ENCODE data around the gene CCSER1. TPM values are rescaled to one million over a fixed set of nuclear protein-coding genes. Genes with fewer than 3 reads are reported as not detected.
A peak's percentile ranks its signal among the peaks of the same experiment; 100 is the strongest.

Gene CCSER1
- 1.1 and 3.0 TPM in 2 replicates for total RNA-seq

DNA sequence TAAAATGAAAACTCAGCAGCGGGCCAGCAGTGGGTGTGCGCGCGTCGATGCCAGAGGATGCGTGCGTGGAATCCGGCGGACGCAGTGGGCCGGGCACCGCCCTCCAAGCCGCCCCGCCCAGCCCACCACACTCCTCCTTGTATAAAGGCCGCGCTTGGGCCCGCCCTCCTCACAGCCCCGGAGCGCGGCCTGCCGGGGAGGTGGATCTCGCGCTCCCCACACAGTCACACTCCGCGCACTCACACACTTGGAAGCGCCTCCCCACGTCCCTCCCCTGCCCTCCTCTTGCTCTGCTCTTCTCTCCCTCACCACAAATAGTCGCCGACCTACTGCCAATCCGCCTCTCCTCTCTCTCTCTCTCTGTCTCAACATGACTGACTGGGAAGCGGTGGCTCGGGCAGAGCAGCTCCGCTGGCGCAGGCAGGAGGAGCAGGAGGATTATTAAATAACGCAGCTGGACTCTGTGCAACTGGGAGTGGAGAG, at the start of gene CCSER1:
Gene CCSER1, plus strand, starts transcription at position 172 of the 483 bp plus-strand sequence.
- peak; percentile 7 for DNase-seq (ENCODE audit: low read depth, low spot score)

DNA sequence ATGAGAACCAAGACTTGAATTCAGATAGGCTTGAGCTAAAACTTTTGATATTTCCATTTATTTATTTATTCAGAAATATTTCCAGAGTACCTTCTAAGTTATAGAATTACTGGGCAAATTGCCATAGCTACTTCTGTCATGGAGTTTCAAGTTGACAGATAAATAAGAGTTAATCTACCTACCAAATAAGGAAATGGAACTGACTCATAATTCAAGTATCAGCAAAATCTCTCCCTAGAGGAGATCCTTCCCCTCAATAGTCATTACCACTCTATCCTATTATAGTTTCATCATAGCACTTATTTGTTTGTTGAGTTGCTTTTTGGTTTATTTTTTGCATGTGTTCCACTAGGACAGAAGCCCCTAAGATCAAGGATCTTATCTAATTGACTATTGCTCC, 48.8 kb upstream of the CCSER1 start:
- DNase-seq (ENCODE audit: low read depth, low spot score): no peak

DNA sequence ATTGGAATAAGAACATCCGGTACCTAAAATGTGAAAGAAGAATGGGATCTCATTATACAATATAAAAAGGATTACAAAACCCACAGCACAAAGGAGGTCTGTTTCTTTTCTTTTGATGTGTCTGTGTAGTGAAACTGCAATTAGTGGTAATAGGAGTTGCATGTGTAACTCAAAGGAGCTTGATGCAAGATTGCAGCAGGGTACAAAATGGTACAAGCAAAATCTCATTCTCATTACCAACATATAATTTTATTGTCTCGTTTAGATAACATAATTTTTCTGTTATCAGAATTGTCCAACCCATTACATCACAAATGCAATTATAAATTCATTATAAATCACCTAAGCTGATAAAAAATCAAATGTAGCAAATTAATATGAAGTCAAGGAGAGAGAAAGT, 47.1 kb upstream of the CCSER1 start:
- DNase-seq (ENCODE audit: low read depth, low spot score): no peak

- DNase-seq (ENCODE audit: low read depth, low spot score): no peak
These were observed 45.6 kb upstream of the CCSER1 start for GRCh38 chr4:90081432-90082144.

GRCh38 chr4:90082449-90082848, 44.7 kb upstream of the CCSER1 start:
- DNase-seq (ENCODE audit: low read depth, low spot score): no peak

DNA sequence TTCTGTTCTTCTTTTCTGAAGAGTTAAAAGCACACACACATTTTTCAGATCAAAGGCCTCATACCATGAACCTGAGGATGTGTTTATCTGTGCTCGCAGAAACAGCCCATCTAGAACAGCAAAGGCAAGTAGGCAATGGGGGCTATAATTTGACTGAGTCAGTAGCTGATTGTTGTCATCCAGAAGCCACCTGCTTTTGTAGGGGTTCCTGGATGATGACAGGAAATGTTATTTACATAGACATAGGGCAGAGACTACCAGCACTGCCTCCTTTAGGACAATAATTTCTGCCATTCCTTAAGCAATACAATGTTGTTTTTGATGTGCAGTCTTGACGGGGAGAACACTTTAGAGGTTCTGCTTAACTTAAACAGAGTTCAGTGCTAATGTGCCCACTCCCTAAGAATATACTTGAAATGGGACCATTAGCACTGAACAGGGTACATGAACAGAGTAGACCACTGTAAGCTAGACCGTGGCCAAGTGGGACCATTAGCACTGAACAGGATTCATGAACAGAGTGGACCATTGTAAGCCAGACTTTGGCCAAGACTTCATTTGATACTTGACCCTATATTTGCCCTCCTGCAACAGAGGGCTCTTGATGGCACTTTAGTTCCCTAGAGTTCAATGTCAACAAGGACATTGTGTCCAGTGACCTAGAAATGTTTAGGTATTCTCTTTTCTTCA, 42.8 kb upstream of the CCSER1 start:
- DNase-seq (ENCODE audit: low read depth, low spot score): no peak

DNA sequence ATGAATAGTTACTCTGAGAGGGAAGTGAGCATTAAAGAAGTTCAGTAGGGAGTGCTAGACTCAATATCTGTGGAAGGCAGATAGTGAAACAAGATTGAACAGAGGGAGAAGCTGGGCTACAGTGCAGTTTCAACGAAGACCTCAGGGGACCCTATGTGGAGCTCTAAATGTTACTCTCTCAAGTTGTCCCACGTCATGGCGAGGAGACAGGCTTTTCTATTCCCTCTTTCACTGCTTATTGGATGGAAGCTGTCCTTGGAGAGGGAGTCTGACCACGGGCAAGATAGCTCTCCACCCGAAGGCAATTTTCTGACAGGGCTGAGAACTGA, 42.3 kb upstream of the CCSER1 start:
- no peak for DNase-seq (ENCODE audit: low read depth, low spot score)

- DNase-seq (ENCODE audit: low read depth, low spot score): no peak
These were observed 33.7 kb upstream of the CCSER1 start for GRCh38 chr4:90093526-90093925.

GRCh38 chr4:90095000-90095399, 32.2 kb upstream of the CCSER1 start:
- no peak for DNase-seq (ENCODE audit: low read depth, low spot score)

DNA sequence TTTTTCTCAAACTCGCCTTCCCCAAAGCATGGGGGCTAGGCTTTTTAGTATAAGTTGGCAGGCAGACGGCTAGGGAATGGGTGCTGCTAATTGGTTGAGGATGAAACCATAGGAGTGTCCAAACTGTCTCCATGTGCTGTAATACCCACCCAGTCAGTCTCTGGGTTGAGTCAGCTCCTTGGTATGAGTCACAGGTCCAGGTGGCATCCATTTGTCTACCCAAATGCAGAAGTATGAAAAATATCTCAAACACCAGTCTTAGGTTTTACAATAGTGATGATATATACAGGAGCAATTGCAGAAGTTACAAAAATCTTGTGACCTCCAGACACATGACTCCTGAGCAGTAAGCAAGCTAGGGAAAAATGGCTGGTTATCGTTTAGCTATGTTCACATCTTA, 27.4 kb upstream of the CCSER1 start:
- no peak for DNase-seq (ENCODE audit: low read depth, low spot score)

DNA sequence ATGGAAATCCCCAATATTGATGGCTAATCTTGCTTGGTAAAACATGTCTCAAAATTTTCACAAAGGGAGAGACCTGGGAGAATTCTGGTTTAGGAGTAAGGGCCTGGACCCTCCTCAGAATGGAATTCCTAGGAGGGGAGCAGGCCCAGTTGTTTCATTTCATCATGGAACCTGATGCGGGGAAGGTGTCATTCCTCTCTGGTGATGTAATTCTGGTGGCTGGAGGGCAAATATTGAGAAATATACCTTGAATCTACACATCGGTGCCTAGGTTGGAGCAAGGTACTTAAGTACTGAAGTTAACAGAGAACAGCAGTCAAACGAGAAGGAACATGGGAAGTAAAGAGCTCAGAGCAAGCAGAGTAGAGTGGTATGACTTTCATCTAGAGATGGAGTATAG, 23.2 kb upstream of the CCSER1 start:
- DNase-seq (ENCODE audit: low read depth, low spot score): no peak

DNA sequence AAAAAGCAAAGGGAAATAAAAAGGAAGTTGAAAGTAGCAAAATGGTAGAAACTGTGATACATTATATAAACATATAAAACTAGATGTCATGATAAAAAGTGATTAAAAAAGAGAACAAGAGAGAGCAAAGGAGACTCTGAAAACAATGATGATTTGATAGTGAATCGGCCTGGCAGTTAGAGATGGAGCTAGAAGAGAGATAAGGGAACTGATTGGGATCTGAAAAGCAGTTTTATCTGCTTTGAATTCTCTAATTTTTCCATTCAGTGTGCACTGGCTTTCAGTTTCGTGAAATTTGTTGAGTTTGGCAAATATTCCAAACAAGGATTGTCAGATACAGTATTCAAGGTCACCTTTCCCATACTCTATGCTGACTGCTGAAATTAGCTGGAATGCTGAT, 21.9 kb upstream of the CCSER1 start:
- DNase-seq (ENCODE audit: low read depth, low spot score): no peak

GRCh38 chr4:90112715-90113114, 14.5 kb upstream of the CCSER1 start:
- no peak for DNase-seq (ENCODE audit: low read depth, low spot score)

DNA sequence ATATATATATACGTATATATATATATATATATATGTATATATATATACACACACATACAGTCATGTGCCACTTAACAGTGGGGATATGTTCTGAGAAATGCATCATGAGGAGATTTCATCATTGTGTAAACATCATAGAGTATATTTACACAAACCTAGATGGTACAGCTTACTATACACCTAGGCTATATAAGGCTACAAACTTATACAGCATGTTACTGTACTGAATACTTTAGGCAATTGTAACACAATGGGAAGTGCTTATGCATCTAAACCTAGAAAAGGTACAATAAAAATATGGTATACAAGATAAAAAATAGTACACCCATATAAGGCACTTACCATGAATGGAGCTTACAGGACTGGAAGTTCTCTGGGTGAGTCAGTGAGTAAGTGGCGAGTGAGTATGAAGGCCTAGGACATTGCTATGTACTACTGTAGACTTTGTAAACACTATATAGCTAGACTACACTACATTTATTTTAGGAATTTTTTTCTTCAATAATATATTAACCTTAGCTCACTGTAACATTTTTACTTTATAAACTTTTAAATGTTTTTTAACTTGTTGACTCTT, 13.2 kb upstream of the CCSER1 start:
- DNase-seq (ENCODE audit: low read depth, low spot score): no peak

DNA sequence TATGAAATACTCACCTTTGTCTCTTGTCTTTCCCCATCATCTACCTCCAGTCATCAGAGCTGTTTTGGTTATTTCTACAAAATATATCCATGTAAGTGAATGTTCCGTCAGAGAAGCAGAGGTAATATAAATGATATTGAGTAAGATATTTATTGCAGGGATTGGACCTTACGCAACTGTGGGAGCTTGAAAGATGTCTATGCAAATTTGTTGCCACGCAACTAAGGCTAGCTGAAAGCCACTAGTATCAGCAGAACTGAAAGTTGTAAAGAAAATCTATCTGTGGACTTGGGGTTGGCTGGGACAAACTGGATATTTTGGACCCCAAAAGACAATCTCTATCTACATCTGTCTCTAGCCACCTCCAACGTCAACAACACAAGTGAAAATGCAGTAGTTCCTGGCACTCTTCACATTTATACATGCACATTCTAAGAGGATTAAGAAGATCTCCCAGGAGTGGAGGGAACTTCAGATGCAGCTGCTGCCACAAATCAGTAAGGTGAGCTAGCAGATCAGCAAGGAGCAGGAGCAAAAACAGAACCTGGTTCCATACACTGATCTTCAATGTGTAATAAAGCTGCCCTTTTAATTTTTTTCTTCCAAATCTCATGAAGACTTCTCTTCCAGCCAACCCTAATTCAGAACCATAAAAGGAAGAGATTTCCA, 8.5 kb upstream of the CCSER1 start:
- no peak for DNase-seq (ENCODE audit: low read depth, low spot score)

- no peak for DNase-seq (ENCODE audit: low read depth, low spot score)
These were observed 7.2 kb upstream of the CCSER1 start for GRCh38 chr4:90120037-90120436.

DNA sequence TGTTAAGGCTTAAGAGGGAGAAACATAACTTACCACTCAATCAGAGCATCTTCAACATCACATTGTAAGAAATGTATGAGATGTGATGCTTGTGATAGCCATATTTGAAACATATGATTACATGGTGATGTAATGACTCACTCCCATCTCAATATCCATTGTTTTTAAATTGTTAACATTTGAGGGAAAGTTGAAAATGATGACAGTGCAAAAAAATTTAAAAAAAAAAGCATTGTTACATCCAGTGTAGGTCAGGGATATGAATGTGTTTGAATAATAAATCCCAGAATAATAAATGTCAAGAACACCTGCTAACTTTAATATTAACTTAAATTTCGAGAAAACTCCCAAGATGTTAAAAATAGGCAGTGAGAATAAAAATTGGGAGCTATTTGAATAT, 6.4 kb upstream of the CCSER1 start:
- DNase-seq (ENCODE audit: low read depth, low spot score): no peak

- no peak for DNase-seq (ENCODE audit: low read depth, low spot score)
These were observed 5.4 kb upstream of the CCSER1 start for GRCh38 chr4:90121676-90122354.

DNA sequence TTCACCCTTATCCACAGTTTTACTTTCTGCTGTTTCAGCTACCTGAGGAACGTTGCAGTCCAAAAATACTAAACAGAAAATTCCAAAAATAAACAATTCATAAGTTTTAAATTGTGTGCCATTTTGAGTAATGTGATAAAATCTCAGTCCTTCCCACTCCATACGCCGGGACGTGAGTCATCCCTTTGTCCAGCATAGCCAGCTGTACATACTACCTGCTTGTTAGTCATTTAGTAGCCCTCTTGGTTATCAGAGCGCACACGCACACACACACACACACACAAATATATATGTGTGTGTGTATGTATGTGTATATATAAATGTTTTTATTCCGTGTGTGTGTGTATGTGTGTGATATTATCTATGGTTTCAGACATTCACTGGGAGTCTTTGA, 4.8 kb upstream of the CCSER1 start:
- peak; percentile 54 for DNase-seq (ENCODE audit: low read depth, low spot score)

DNA sequence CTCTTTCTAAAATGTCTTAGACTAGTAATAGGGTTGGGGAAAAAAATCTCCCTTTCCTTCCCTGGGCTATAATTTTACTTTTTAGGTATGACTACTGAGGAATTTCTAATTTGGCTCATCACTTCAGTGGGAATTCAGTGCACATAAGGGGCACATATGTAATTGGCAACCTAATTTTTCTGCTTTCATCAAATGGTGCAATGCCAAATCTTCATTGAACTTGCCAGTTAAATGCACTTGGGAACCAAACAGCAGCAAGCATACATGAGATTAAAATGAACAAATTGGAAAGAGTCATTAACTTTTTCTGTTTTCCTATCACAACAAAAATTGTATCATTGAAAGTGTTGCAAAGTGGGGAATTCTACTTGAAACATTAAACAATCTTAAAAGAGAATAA, 2.9 kb upstream of the CCSER1 start:
- DNase-seq (ENCODE audit: low read depth, low spot score): no peak

GRCh38 chr4:90126805-90127204, 389 bp upstream of the CCSER1 start:
- no peak for DNase-seq (ENCODE audit: low read depth, low spot score)
